Common myeloid progenitor, CD34-positive (primary cell): ENCODE data around the gene BCL7B.
A peak's percentile ranks its signal among the peaks of the same experiment; 100 is the strongest.
"Not testable (repeated sequence)": the region's sequence is repeated elsewhere in the genome, so short reads cannot be mapped to it uniquely, and the experiment has no call there.

Experiments used
- CTCF ChIA-PET: fragments of 350-600 bp; sonication (Branson Sonifier 250); formaldehyde crosslinking; loops from one replicate; lab custom pipeline; 2021; ENCODE audit warnings: antibody characterized with exemption; lab: Charles Lee
- POLR2A ChIA-PET: fragments of 350-600 bp; sonication (Branson Sonifier 250); formaldehyde crosslinking; loops from one replicate; lab custom pipeline; 2021; ENCODE audit warnings: antibody characterized with exemption; lab: Charles Lee
- DNase-seq, 3 donors: peaks; one replicate each; pipeline versions ENCODE4 v3.0.0 to v3.0.0-alpha.2; 2013
- H3K27ac ChIP-seq, 2 experiments: 1 replicate in 1 of 2; 2 replicates in 1 of 2; pipeline ENCODE4 v1.7.0; 2013; ENCODE audit warnings: inconsistent platforms in 2 of 2, low read length in 2 of 2, mild to moderate bottlenecking in 2 of 2, low read depth in 1 of 2, moderate library complexity in 1 of 2; ENCODE audit not compliant: severe bottlenecking in 2 of 2, insufficient read depth in 1 of 2, poor library complexity in 1 of 2
- H3K27me3 ChIP-seq, 5 experiments: replicated peaks in 2 of 5; 1 replicate in 3 of 5; 2 replicates in 2 of 5; pipeline versions ENCODE4 v1.6.1 to v1.7.0; 2013; ENCODE audit warnings: low read length in 4 of 5, mild to moderate bottlenecking in 2 of 5, moderate library complexity in 2 of 5, inconsistent platforms in 1 of 5; ENCODE audit not compliant: insufficient read depth in 5 of 5, control insufficient read depth in 4 of 5
- H3K36me3 ChIP-seq, 4 experiments: 1 replicate in 2 of 4; 2 replicates in 2 of 4; pipeline versions ENCODE4 v1.6.1 to v1.7.0; 2013; ENCODE audit warnings: low read length in 3 of 4, control low read depth in 1 of 4, mild to moderate bottlenecking in 1 of 4; ENCODE audit not compliant: control insufficient read depth in 4 of 4, insufficient read depth in 4 of 4
- H3K4me1 ChIP-seq, 4 experiments: 1 replicate in 3 of 4; 2 replicates in 1 of 4; pipeline versions ENCODE4 v1.6.1 to v1.7.1; 2013; ENCODE audit warnings: low read length in 3 of 4, mild to moderate bottlenecking in 3 of 4, control low read depth in 1 of 4, inconsistent platforms in 1 of 4, moderate library complexity in 1 of 4; ENCODE audit not compliant: control insufficient read depth in 4 of 4, insufficient read depth in 4 of 4; ENCODE audit errors: control extremely low read depth in 1 of 4
- H3K4me3 ChIP-seq, 7 experiments: 1 replicate in 4 of 7; 2 replicates in 3 of 7; pipeline versions ENCODE4 v1.5.1 to v1.7.0; 2013; ENCODE audit warnings: mild to moderate bottlenecking in 7 of 7, low read length in 6 of 7, moderate library complexity in 6 of 7, inconsistent platforms in 2 of 7, low read depth in 2 of 7, control low read depth in 1 of 7; ENCODE audit not compliant: insufficient read depth in 4 of 7, control insufficient read depth in 1 of 7; ENCODE audit errors: extremely low read depth in 1 of 7
- H3K9me3 ChIP-seq, 5 experiments: 1 replicate in 4 of 5; 2 replicates in 1 of 5; pipeline versions ENCODE4 v1.6.1 to v1.7.1; 2013; ENCODE audit warnings: low read length in 4 of 5, mild to moderate bottlenecking in 2 of 5, inconsistent platforms in 1 of 5, low read depth in 1 of 5, moderate library complexity in 1 of 5; ENCODE audit not compliant: control insufficient read depth in 4 of 5, insufficient read depth in 2 of 5; ENCODE audit errors: control extremely low read depth in 1 of 5
- WGBS: methylation state at CpG from one replicate; pipeline ENCODE4 v1.1.5; 2013; ENCODE audit not compliant: insufficient coverage; 5-methylcytosine and 5-hydroxymethylcytosine counted together

The BCL7B gene

GRCh38 chr7:73526896-73527821, 30.3 kb downstream of the BCL7B start:
- Histone ChIP-seq H3K27ac (peak overlapping the region in 1 of 2 experiments; percentile 68), H3K4me1 (peaks cover 15 to 50% (median 39%) of the 10 kb centered on the region in 4 experiments), H3K4me3 (peak overlapping the region in 1 of 7 experiments; percentile 45), H3K27me3 (no peaks in the 10 kb centered on the region), H3K36me3 (peaks cover 0 to under 1% (median 0%) of the 10 kb centered on the region in 4 experiments), H3K9me3 (no peaks in the 10 kb centered on the region)
- ChIA-PET POLR2A (interaction anchor here (0.6 to 0.8 kb wide), 2 partner anchors 50 to 65 kb away, joined by 3 read pairs; no protein-coding TSS in a partner anchor), CTCF (interaction anchor here (0.9 to 2.7 kb wide), 6 partner anchors 11 to 20 kb away, joined by 3 to 10 read pairs (median 4); no protein-coding TSS in a partner anchor)
- peak; percentile 31 to 80 (median 68) for DNase-seq
- 63% methylated on average over 6 of the region's 8 CpGs for WGBS

GRCh38 chr7:73526158-73526494, 31.4 kb downstream of the BCL7B start:
- Histone ChIP-seq H3K4me1 (peaks cover 15 to 50% (median 41%) of the 10 kb centered on the region in 4 experiments), H3K4me3 (peak overlapping the region in 5 of 7 experiments; percentile 30 to 73 (median 61)), H3K27ac (peak overlapping the region in 1 of 2 experiments; percentile 37)
- DNase-seq, POLR2A ChIA-PET, H3K27me3 ChIP-seq, H3K36me3 ChIP-seq, H3K9me3 ChIP-seq: not testable (repeated sequence)
- CTCF ChIA-PET = interaction anchor here (0.6 to 2.7 kb wide), 3 partner anchors 11 to 43 kb away, joined by 3 to 10 read pairs (median 4); no protein-coding TSS in a partner anchor
- 89% methylated on average over 1 of the region's 1 CpG for WGBS

- peak; percentile 98 to 99 (median 98) for DNase-seq
- no peaks in the 10 kb centered on the region for H3K27me3 ChIP-seq
- H3K36me3 ChIP-seq = peaks cover 0 to 13% (median 2%) of the 10 kb centered on the region in 4 experiments
- peak within 1 kb of the TSS; percentile 79 to 86 for H3K27ac ChIP-seq
- ChIA-PET POLR2A (interaction anchor here (1.0 to 1.4 kb wide), 2 partner anchors 35 to 56 kb away, joined by 5 read pairs; partner anchors contain the start of genes BCL7B and TBL2), CTCF (interaction anchor here (0.8 to 2.4 kb wide), 3 partner anchors 9 to 27 kb away, joined by 3 to 7 read pairs (median 3); no protein-coding TSS in a partner anchor)
- H3K9me3 ChIP-seq = no peaks in the 10 kb centered on the region
- WGBS = 0% methylated on average over 46 of the region's 71 CpGs
- H3K4me3 ChIP-seq = peak within 1 kb of the TSS; percentile 53 to 93 (median 84)
- peaks cover 26 to 63% (median 51%) of the 10 kb centered on the region in 4 experiments for H3K4me1 ChIP-seq
Observed at GRCh38 chr7:73522105-73522872, 35.2 kb downstream of the BCL7B start, which contains the start of gene BAZ1B. BAZ1B (minus strand) TSS chr7:73522293; CDS start chr7:73521933, 360 bp downstream.

GRCh38 chr7:73521636-73522104, 35.8 kb downstream of the BCL7B start:
- H3K9me3 ChIP-seq = no peaks in the 10 kb centered on the region
- WGBS = 0% methylated on average over 43 of the region's 62 CpGs
- H3K36me3 ChIP-seq = peaks cover 0 to 16% (median 3%) of the 10 kb centered on the region in 4 experiments
- no peak for DNase-seq
- H3K27ac ChIP-seq = peak overlapping the region; percentile 79 to 86
- ChIA-PET CTCF (interaction anchor here (0.9 to 2.4 kb wide), 3 partner anchors 10 to 14 kb away, joined by 3 to 7 read pairs (median 3); no protein-coding TSS in a partner anchor), POLR2A (interaction anchor here (1.0 to 1.4 kb wide), 2 partner anchors 36 to 57 kb away, joined by 5 read pairs; partner anchors contain the start of genes BCL7B and TBL2)
- peak overlapping the region; percentile 53 to 93 (median 84) for H3K4me3 ChIP-seq
- H3K27me3 ChIP-seq = no peaks in the 10 kb centered on the region
- H3K4me1 ChIP-seq = peaks cover 22 to 57% (median 46%) of the 10 kb centered on the region in 4 experiments

GRCh38 chr7:73520673-73521635, 36.5 kb downstream of the BCL7B start:
- H3K36me3 ChIP-seq = peaks cover 0 to 16% (median 6%) of the 10 kb centered on the region in 4 experiments
- POLR2A ChIA-PET = no interaction called here
- H3K27ac ChIP-seq = peak overlapping the region; percentile 79 to 86
- CTCF ChIA-PET = interaction anchor here (0.9 to 2.4 kb wide), 4 partner anchors 11 to 46 kb away, joined by 3 to 7 read pairs (median 4); no protein-coding TSS in a partner anchor
- 2% methylated on average over 20 of the region's 36 CpGs for WGBS
- peak in 2 of 3 donors; percentile 18 to 33 for DNase-seq
- peak overlapping the region; percentile 53 to 93 (median 84) for H3K4me3 ChIP-seq
- no peaks in the 10 kb centered on the region for H3K9me3 ChIP-seq
- H3K27me3 ChIP-seq = no peaks in the 10 kb centered on the region
- H3K4me1 ChIP-seq = peaks cover 18 to 50% (median 39%) of the 10 kb centered on the region in 4 experiments
